Smooth muscle cell (in vitro differentiated cells): ENCODE measurements around the gene SLC37A3. TPM values are rescaled to one million over a fixed set of nuclear protein-coding genes. Genes with fewer than 3 reads are reported as not detected.
A peak's percentile ranks its signal among the peaks of the same experiment; 100 is the strongest.

Experiments
- DNase-seq: peaks from one replicate; lab custom pipeline; 2025; ENCODE audit not compliant: unreplicated experiment; lab: John Stamatoyannopoulos, UW
- H2AFZ ChIP-seq: fragments of 200-600 bp; sonication (generic); 2 replicates; pipeline ENCODE4 v1.6.0; 2016; ENCODE audit warnings: antibody characterized with exemption, low read depth, mild to moderate bottlenecking
- H3F3A ChIP-seq: fragments of 200-600 bp; sonication (generic); 2 replicates; pipeline ENCODE4 v1.6.0; 2017; ENCODE audit warnings: antibody characterized with exemption, low read depth
- H3K27ac ChIP-seq: fragments of 200-600 bp; sonication (generic); 2 replicates; pipeline ENCODE4 v1.5.1; 2016; ENCODE audit warnings: low read depth, mild to moderate bottlenecking
- H3K27me3 ChIP-seq: fragments of 200-600 bp; sonication (generic); 2 replicates; pipeline ENCODE4 v1.6.1; 2016; ENCODE audit warnings: low read depth, mild to moderate bottlenecking
- H3K36me3 ChIP-seq: fragments of 200-600 bp; sonication (generic); 2 replicates; pipeline ENCODE4 v1.5.1; 2016; ENCODE audit warnings: low read depth
- H3K4me1 ChIP-seq: fragments of 200-600 bp; sonication (generic); 2 replicates; pipeline ENCODE4 v1.5.1; 2016; ENCODE audit warnings: low read depth
- H3K4me2 ChIP-seq: fragments of 200-600 bp; sonication (generic); 2 replicates; pipeline ENCODE4 v1.6.0; 2016; ENCODE audit warnings: mild to moderate bottlenecking
- H3K4me3 ChIP-seq: fragments of 200-600 bp; sonication (generic); 2 replicates; pipeline ENCODE4 v1.5.1; 2016; ENCODE audit warnings: mild to moderate bottlenecking
- H3K79me2 ChIP-seq: fragments of 200-600 bp; sonication (generic); 2 replicates; pipeline ENCODE4 v1.6.0; 2016; ENCODE audit warnings: low read depth, mild to moderate bottlenecking
- H3K9ac ChIP-seq: fragments of 200-600 bp; sonication (generic); 2 replicates; pipeline ENCODE4 v1.6.0; 2016; ENCODE audit warnings: low read depth
- H3K9me3 ChIP-seq: fragments of 200-600 bp; sonication (generic); replicated peaks from 2 replicates; pipeline ENCODE4 v1.5.1; 2016; ENCODE audit warnings: low read depth
- H4K20me1 ChIP-seq: fragments of 200-600 bp; sonication (generic); 2 replicates; pipeline ENCODE4 v1.6.0; 2016; ENCODE audit warnings: low read depth
- CTCF ChIP-seq: fragments of 200-600 bp; sonication (generic); IDR thresholded peaks from 2 replicates; pipeline ENCODE4 v1.5.1; 2017; ENCODE audit warnings: borderline replicate concordance, mild to moderate bottlenecking, antibody characterized with exemption; ENCODE audit not compliant: insufficient read depth, poor library complexity, severe bottlenecking
- WGBS: methylation state at CpG from one replicate; pipeline ENCODE4 v1.1.7; 2016; ENCODE audit warnings: low lambda C conversion rate; 5-methylcytosine and 5-hydroxymethylcytosine counted together
- polyA plus RNA-seq: library from polyadenylated mRNA; unstranded; fragments of >200 nt; fragmentation: Nextera tagmentation; extraction: Ambion mirVana; gene quantifications from 2 replicates; pipeline ENCODE4 v1.2.1, GENCODE V29; 2016
- total RNA-seq: library from RNA; depleted of rRNA; stranded (reverse); fragments of >200 nt; gene quantifications from 2 replicates; pipeline ENCODE4 v1.2.3, GENCODE V29; 2014

Gene SLC37A3
- total and polyA plus RNA-seq, 2 experiments from 2014 or later, result 42.8 to 54.2 TPM

DNA sequence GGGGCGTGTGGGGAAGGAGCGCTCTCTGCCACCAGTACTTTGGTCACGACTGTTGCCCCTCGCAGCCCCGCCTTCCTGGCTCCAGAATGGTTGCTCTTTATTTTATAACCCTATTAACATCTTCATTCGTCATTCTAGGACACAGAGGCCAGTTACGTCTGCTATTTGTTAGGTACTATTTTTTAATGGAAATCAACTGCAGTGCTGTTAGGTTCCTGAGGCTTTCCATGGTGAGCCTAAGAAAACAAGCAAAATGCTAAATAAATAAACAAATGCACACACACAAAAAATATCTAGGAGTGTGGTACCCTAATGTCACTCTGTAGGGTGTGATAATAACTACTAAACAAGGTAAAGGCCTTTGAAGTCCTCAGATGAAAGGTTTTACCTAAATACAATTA, 71.1 kb downstream of the SLC37A3 start:
- WGBS, result 55% methylated on average over 7 of the region's 7 CpGs
- Histone ChIP-seq H3K9me3 (no peaks in the 10 kb centered on the region), H4K20me1 (peaks cover 6% of the 10 kb centered on the region), H3K4me2 (no peak overlapping the region), H3F3A (no peaks in the 10 kb centered on the region), H2AFZ (no peak overlapping the region), H3K79me2 (no peaks in the 10 kb centered on the region), H3K4me1 (peaks cover 15% of the 10 kb centered on the region), H3K9ac (no peak overlapping the region), H3K4me3 (no peak overlapping the region), H3K27me3 (no peaks in the 10 kb centered on the region), H3K27ac (no peak overlapping the region), H3K36me3 (no peaks in the 10 kb centered on the region)
- no peak for DNase-seq
- no peak for TF ChIP-seq CTCF

GRCh38 chr7:140326116-140326928, 72.0 kb downstream of the SLC37A3 start:
- Histone ChIP-seq H3K4me2 (peak overlapping the region; percentile 68), H4K20me1 (peaks cover 6% of the 10 kb centered on the region), H3K79me2 (no peaks in the 10 kb centered on the region), H3K4me1 (peaks cover 15% of the 10 kb centered on the region), H3F3A (no peaks in the 10 kb centered on the region), H3K9ac (no peak overlapping the region), H2AFZ (no peak overlapping the region), H3K4me3 (no peak overlapping the region), H3K36me3 (no peaks in the 10 kb centered on the region), H3K9me3 (no peaks in the 10 kb centered on the region), H3K27me3 (no peaks in the 10 kb centered on the region), H3K27ac (no peak overlapping the region)
- 36% methylated on average over 16 of the region's 16 CpGs for WGBS
- no peak for DNase-seq
- TF ChIP-seq CTCF, result peak; percentile 60

GRCh38 chr7:140325600-140325999, 72.7 kb downstream of the SLC37A3 start:
- peaks cover 15% of the 10 kb centered on the region for H3K4me1 ChIP-seq
- no peaks in the 10 kb centered on the region for H3K9me3 ChIP-seq
- no peak overlapping the region for H2AFZ ChIP-seq
- peaks cover 6% of the 10 kb centered on the region for H4K20me1 ChIP-seq
- no peaks in the 10 kb centered on the region for H3K79me2 ChIP-seq
- H3K4me3 ChIP-seq, result no peak overlapping the region
- no peaks in the 10 kb centered on the region for H3K36me3 ChIP-seq
- H3K9ac ChIP-seq, result no peak overlapping the region
- DNase-seq, result no peak
- WGBS, result 89% methylated on average over 8 of the region's 8 CpGs
- no peaks in the 10 kb centered on the region for H3K27me3 ChIP-seq
- no peaks in the 10 kb centered on the region for H3F3A ChIP-seq
- no peak for TF ChIP-seq CTCF
- H3K4me2 ChIP-seq, result no peak overlapping the region
- H3K27ac ChIP-seq, result no peak overlapping the region

GRCh38 chr7:140324714-140325113, 73.6 kb downstream of the SLC37A3 start:
- H3K9me3 ChIP-seq, result no peaks in the 10 kb centered on the region
- no peak for TF ChIP-seq CTCF
- no peak overlapping the region for H2AFZ ChIP-seq
- H3K9ac ChIP-seq, result no peak overlapping the region
- no peak overlapping the region for H3K4me3 ChIP-seq
- no peaks in the 10 kb centered on the region for H3K27me3 ChIP-seq
- H3K4me1 ChIP-seq, result peaks cover 15% of the 10 kb centered on the region
- 96% methylated on average over 2 of the region's 2 CpGs for WGBS
- H3K27ac ChIP-seq, result no peak overlapping the region
- H4K20me1 ChIP-seq, result peaks cover 6% of the 10 kb centered on the region
- no peaks in the 10 kb centered on the region for H3K79me2 ChIP-seq
- no peaks in the 10 kb centered on the region for H3F3A ChIP-seq
- H3K4me2 ChIP-seq, result no peak overlapping the region
- DNase-seq, result no peak
- H3K36me3 ChIP-seq, result no peaks in the 10 kb centered on the region
